Right cardiac atrium (tissue), 5 donors: ENCODE data around the gene SSC4D. TPM values are rescaled to one million over a fixed set of nuclear protein-coding genes. Genes with fewer than 3 reads are reported as not detected.

Experiments used
- polyA plus RNA-seq: library from polyadenylated mRNA; stranded (reverse); fragments of 200-250 nt; gene quantifications from one replicate; pipeline ENCODE4 v1.2.3, GENCODE V29; 2013
- total RNA-seq, 4 donors: library from RNA; stranded (reverse); fragmentation: NEBNext Ultra II Directional; extraction: Animal tissue kit (Norgen Biotek cat#: 25700); gene quantifications; one replicate each; pipeline ENCODE4 v1.2.1, GENCODE V29; 2021
- donor health status: healthy with polysubstance abuse.
- donor health status: DM: no; HTN: yes; CAD: no.
- donor health status: DM: no; HTN: no; CAD: no.
- donor health status: DM: no; HTN: yes; CAD: no; lungs with severe emphysema.
- donor health status: DM: yes; HTN: yes; CAD: no.

SSC4D gene
- total and polyA plus RNA-seq, 5 donors, result 0.78 to 2.1 (median 1.0) TPM

Other genes with a start within 250 kb of the SSC4D start
- 10 to 100 TPM; 20.6 to 25.2 (median 23.4) TPM for gene SRRM3, start 207.8 kb downstream of the SSC4D start, total RNA-seq
- 52.8 TPM for gene SRRM3, start 207.8 kb downstream of the SSC4D start, polyA plus RNA-seq
- gene HSPB1, start 107.0 kb downstream of the SSC4D start, total RNA-seq, result 1,000 to 10,000 TPM; 1,069 to 1,850 (median 1,464) TPM
- 2,464 TPM for gene HSPB1, start 107.0 kb downstream of the SSC4D start, polyA plus RNA-seq
- gene YWHAG, start 50.7 kb downstream of the SSC4D start, total RNA-seq, result 100 to 1,000 TPM; 209 to 282 (median 253) TPM
- 139 TPM for gene YWHAG, start 50.7 kb downstream of the SSC4D start, polyA plus RNA-seq
- gene ZP3, start 15.3 kb upstream of the SSC4D start, total RNA-seq, result 1 to 10 TPM in 2 of 4 donors, under 1 TPM in 1, not detected in 1; 0.50 to 2.5 (median 2.4) TPM
- gene ZP3, start 15.3 kb upstream of the SSC4D start, polyA plus RNA-seq, result 0.77 TPM
- gene DTX2, start 52.0 kb upstream of the SSC4D start, total RNA-seq, result 10 to 100 TPM in 3 of 4 donors, 1 to 10 TPM in 1; 6.3 to 14.2 (median 11.1) TPM
- 9.6 TPM for gene DTX2, start 52.0 kb upstream of the SSC4D start, polyA plus RNA-seq
- gene UPK3B, start 100.9 kb upstream of the SSC4D start, total RNA-seq, result 1 to 10 TPM in 3 of 4 donors, under 1 TPM in 1; 0.48 to 3.5 (median 1.2) TPM
- 0.23 TPM for gene UPK3B, start 100.9 kb upstream of the SSC4D start, polyA plus RNA-seq
- under 1 TPM in 2 of 4 donors, not detected in 2; 0.17 to 0.26 TPM for gene SPDYE16, start 133.6 kb upstream of the SSC4D start, total RNA-seq
- gene SPDYE16, start 133.6 kb upstream of the SSC4D start, polyA plus RNA-seq, result 0.09 TPM
- gene POMZP3, start 217.6 kb upstream of the SSC4D start, total RNA-seq, result 10 to 100 TPM in 1 of 4 donors, 1 to 10 TPM in 3; 7.0 to 14.8 (median 7.3) TPM
- 13.3 TPM for gene POMZP3, start 217.6 kb upstream of the SSC4D start, polyA plus RNA-seq